Hematopoietic multipotent progenitor cell (in vitro differentiated cells): ENCODE data around the gene AANAT. TPM values are rescaled to one million over a fixed set of nuclear protein-coding genes. Genes with fewer than 3 reads are reported as not detected.
A peak's percentile ranks its signal among the peaks of the same experiment; 100 is the strongest.

ENCODE experiments used
- DNase-seq, 3 donors: peaks; one replicate each; pipeline ENCODE4 v3.0.0-alpha.2; 2011 to 2015; ENCODE audit warnings: low read depth in 2 of 3, low spot score in 2 of 3
- total RNA-seq: library from RNA; depleted of rRNA; stranded (reverse); fragments of >200 nt; gene quantifications from one replicate; pipeline ENCODE4 v1.2.3, GENCODE V29; 2012

Gene AANAT
- total RNA-seq, 1 donor, result under 0.01 TPM

- DNase-seq, result no peak
These were observed 650 bp upstream of the AANAT start for GRCh38 chr17:76466775-76467130.

- no peak for DNase-seq
These were observed 618 bp downstream of the AANAT start for GRCh38 chr17:76467809-76468633.

GRCh38 chr17:76468634-76469010 lies 1.2 kb downstream of the AANAT start:
- DNase-seq, result no peak

- no peak for DNase-seq
These were observed 1.9 kb downstream of the AANAT start for GRCh38 chr17:76469076-76469990.

- no peak for DNase-seq
These were observed 2.8 kb downstream of the AANAT start for GRCh38 chr17:76469991-76470739.

GRCh38 chr17:76471498-76472257 lies 4.3 kb downstream of the AANAT start:
- DNase-seq, result no peak

GRCh38 chr17:76472258-76472645 lies 4.8 kb downstream of the AANAT start:
- DNase-seq, result no peak

GRCh38 chr17:76472726-76473125 lies 5.3 kb downstream of the AANAT start:
- DNase-seq, result no peak

- peak in 1 of 3 donors; percentile 28 for DNase-seq
These were observed 6.2 kb downstream of the AANAT start for GRCh38 chr17:76473541-76473985.

GRCh38 chr17:76474238-76474637 lies 6.8 kb downstream of the AANAT start:
- DNase-seq, result no peak

- no peak for DNase-seq
These were observed 7.5 kb downstream of the AANAT start for GRCh38 chr17:76474894-76475293.

GRCh38 chr17:76475302-76475701 lies 7.9 kb downstream of the AANAT start:
- no peak for DNase-seq

- no peak for DNase-seq
These were observed 9.3 kb downstream of the AANAT start for GRCh38 chr17:76476736-76477135.

- DNase-seq, result no peak
These were observed 10.2 kb downstream of the AANAT start for GRCh38 chr17:76477576-76477975.

- no peak for DNase-seq
These were observed 10.7 kb downstream of the AANAT start for GRCh38 chr17:76478097-76478496.

GRCh38 chr17:76478730-76479514 lies 11.5 kb downstream of the AANAT start:
- DNase-seq, result no peak

- peak in 1 of 3 donors; percentile 31 for DNase-seq
These were observed 12.2 kb downstream of the AANAT start for GRCh38 chr17:76479515-76480060.

- DNase-seq, result peak in 1 of 3 donors; percentile 66
These were observed 13.2 kb downstream of the AANAT start for GRCh38 chr17:76480632-76481031.

GRCh38 chr17:76481071-76481655 lies 13.8 kb downstream of the AANAT start:
- peak in 1 of 3 donors; percentile 33 for DNase-seq
